ENCODE results near the gene GNAT2. TPM values are rescaled to one million over a fixed set of nuclear protein-coding genes. Genes with fewer than 3 reads are reported as not detected.

The GNAT2 gene
- total RNA-seq, 1 experiment from 2014 or later = 0.20 TPM

DNA sequence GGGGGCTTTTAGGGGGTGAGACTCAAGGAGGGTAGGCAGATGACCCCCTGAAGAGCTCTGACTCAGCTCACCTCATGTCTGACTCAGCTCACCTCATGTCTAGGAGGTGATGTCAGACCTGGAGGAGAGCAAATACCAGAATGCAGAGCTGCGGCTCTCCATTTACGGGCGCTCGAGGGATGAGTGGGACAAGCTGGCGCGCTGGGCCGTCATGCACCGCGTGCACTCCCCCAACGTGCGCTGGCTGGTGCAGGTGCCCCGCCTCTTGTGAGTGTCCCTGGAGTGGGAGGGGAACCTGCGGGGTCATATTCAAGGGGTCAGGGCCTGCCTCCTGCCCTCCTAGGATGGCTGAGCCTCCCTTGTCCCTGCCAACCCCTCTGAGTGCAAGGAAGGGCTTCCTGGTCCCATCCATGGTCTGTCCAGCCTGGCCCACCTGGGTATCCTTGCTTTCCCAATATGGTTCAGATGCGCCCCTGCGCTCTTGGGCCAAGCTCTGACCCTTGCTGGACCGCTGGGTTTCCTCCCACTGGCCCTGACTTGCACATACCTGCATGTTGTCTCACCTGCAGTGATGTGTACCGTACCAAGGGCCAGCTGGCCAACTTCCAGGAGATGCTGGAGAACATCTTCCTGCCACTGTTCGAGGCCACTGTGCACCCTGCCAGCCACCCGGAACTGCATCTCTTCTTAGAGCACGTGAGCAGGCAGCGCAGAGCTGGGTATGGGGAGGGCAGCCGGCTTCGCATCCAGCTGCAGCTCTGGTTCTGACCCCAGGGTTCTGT is 9.3 kb upstream of the GNAT2 start:
- H4K5ac ChIP-seq (ENCODE audit: insufficient read length, low read depth, low read length) = no peak overlapping the region
- no peak overlapping the region for H2BK15ac ChIP-seq (ENCODE audit: low read depth, low read length)
- no peaks in the 10 kb centered on the region for H3K23me2 ChIP-seq (ENCODE audit: insufficient read length, low read depth, low read length, poor library complexity, severe bottlenecking)
- no peak overlapping the region for H2BK120ac ChIP-seq (ENCODE audit: low read depth, low read length, poor library complexity, severe bottlenecking)
- H3K4me2 ChIP-seq (ENCODE audit: insufficient read depth, insufficient read length, low read length) = no peak overlapping the region
- H2AFZ ChIP-seq (ENCODE audit: low read length) = no peak overlapping the region
- no peak overlapping the region for H3K9ac ChIP-seq (ENCODE audit: extremely low read depth, insufficient read length, low read length)
- Mint-ChIP-seq H3K27me3 (ENCODE audit: low read depth) (no peaks in the 10 kb centered on the region), H3K27ac (no peak overlapping the region), H3K9me3 (no peaks in the 10 kb centered on the region), H3K4me1 (peaks cover 4 to 20% of the 10 kb centered on the region in 2 experiments), H3K4me3 (no peak overlapping the region), H3K36me3 (ENCODE audit: insufficient read depth in 1 of 3, low read depth in 3 of 3) (peaks cover 27 to 48% (median 43%) of the 10 kb centered on the region in 3 experiments; a peak in 6 of 7 replicates)
- H3K18ac ChIP-seq (ENCODE audit: insufficient read length, low read depth, low read length) = no peak overlapping the region
- no peak overlapping the region for H2BK5ac ChIP-seq (ENCODE audit: insufficient read length, low read length)
- no peak overlapping the region for H2BK12ac ChIP-seq (ENCODE audit: insufficient read length, low read depth, low read length)
- no peak overlapping the region for H3K27ac ChIP-seq (ENCODE audit: insufficient read length, low read depth, low read length)
- no peaks in the 10 kb centered on the region for H3K27me3 ChIP-seq (ENCODE audit: insufficient read depth, low read length)
- H4K20me1 ChIP-seq (ENCODE audit: control insufficient read depth, insufficient read depth, insufficient read length) = no peaks in the 10 kb centered on the region
- WGBS (ENCODE audit: extremely low coverage, insufficient read length, low lambda C conversion rate) = no CpG with 5 or more reads among the region's 23 CpGs
- H3K9me3 ChIP-seq (ENCODE audit: control insufficient read depth, low read depth, low read length) = no peaks in the 10 kb centered on the region
- H3K14ac ChIP-seq (ENCODE audit: insufficient read depth, low read length) = no peak overlapping the region
- H3K4me1 ChIP-seq (ENCODE audit: insufficient read depth, low read length) = no peaks in the 10 kb centered on the region
- no peaks in the 10 kb centered on the region; the same call in 1 of the 2 replicates for H3K79me2 ChIP-seq (ENCODE audit: insufficient read depth, low read length)
- H3K79me1 ChIP-seq (ENCODE audit: insufficient read depth, low read depth, low read length, poor library complexity, severe bottlenecking) = no peaks in the 10 kb centered on the region
- H3K23ac ChIP-seq (ENCODE audit: insufficient read length, low read depth, low read length) = no peak overlapping the region
- no peak overlapping the region for H2BK20ac ChIP-seq (ENCODE audit: low read depth, low read length, poor library complexity, severe bottlenecking)
- H3K4ac ChIP-seq (ENCODE audit: low read depth, low read length) = no peak overlapping the region
- no peak for TF ChIP-seq CTCF (conservative IDR thresholded peaks at IDR 0.05)
- no peak overlapping the region for H3T11ph ChIP-seq (ENCODE audit: low read length)
- no peak overlapping the region for H4K8ac ChIP-seq (replicated peaks; ENCODE audit: insufficient read length, low read depth, low read length)
- no peak overlapping the region for H3K56ac ChIP-seq (ENCODE audit: insufficient read length, low read depth, low read length)
- no peak for DNase-seq
- no peak overlapping the region for H4K91ac ChIP-seq (ENCODE audit: insufficient read length, low read depth, low read length)
- H2AK5ac ChIP-seq (ENCODE audit: insufficient read length, low read length) = no peak overlapping the region
